Glutamatergic neuron (in vitro differentiated cells): Measurements from ENCODE around the gene WDR70. TPM values are rescaled to one million over a fixed set of nuclear protein-coding genes. Genes with fewer than 3 reads are reported as not detected.

Source experiments
- DNase-seq: peaks from one replicate; pipeline ENCODE4 v3.0.0; 2022
- H3K27ac Mint-ChIP-seq: one replicate; pipeline ENCODE4 v1.8.0; 2020; ENCODE audit warnings: mild to moderate bottlenecking, mixed read lengths, inconsistent platforms; ENCODE audit not compliant: unreplicated experiment
- H3K27me3 Mint-ChIP-seq: one replicate; pipeline ENCODE4 v1.8.0; 2020; ENCODE audit warnings: mild to moderate bottlenecking, moderate library complexity, mixed read lengths, inconsistent platforms; ENCODE audit not compliant: unreplicated experiment
- H3K36me3 Mint-ChIP-seq: one replicate; pipeline ENCODE4 v1.8.0; 2020; ENCODE audit warnings: mild to moderate bottlenecking, mixed read lengths, inconsistent platforms; ENCODE audit not compliant: unreplicated experiment
- H3K4me1 Mint-ChIP-seq: one replicate; pipeline ENCODE4 v1.8.0; 2020; ENCODE audit warnings: mild to moderate bottlenecking, low read depth, mixed read lengths, inconsistent platforms; ENCODE audit not compliant: unreplicated experiment
- H3K4me3 Mint-ChIP-seq: one replicate; pipeline ENCODE4 v1.8.0; 2020; ENCODE audit warnings: mild to moderate bottlenecking, mixed read lengths, inconsistent platforms; ENCODE audit not compliant: unreplicated experiment
- H3K9me3 Mint-ChIP-seq: one replicate; pipeline ENCODE4 v1.8.0; 2020; ENCODE audit warnings: mild to moderate bottlenecking, moderate library complexity, mixed read lengths, inconsistent platforms; ENCODE audit not compliant: unreplicated experiment
- CTCF ChIP-seq: fragments of 200-600 bp; sonication (generic); IDR thresholded peaks from one replicate; pipeline ENCODE4 v1.5.0; 2021; ENCODE audit not compliant: partially characterized antibody, unreplicated experiment
- total RNA-seq: library from RNA; stranded (reverse); fragmentation: NEBNext Ultra II Directional; extraction: Animal tissue kit (Norgen Biotek cat#: 25700); gene quantifications from one replicate; pipeline ENCODE4 v1.2.1, GENCODE V29; 2021; ENCODE audit not compliant: unreplicated experiment

The WDR70 gene
- total RNA-seq, 1 donor from 2014 or later = 38.1 TPM

- H3K9me3 Mint-ChIP-seq = peaks cover 5% of the 10 kb centered on the region
- H3K4me3 Mint-ChIP-seq = no peak overlapping the region
- peaks cover 10% of the 10 kb centered on the region for H3K4me1 Mint-ChIP-seq
- no peak overlapping the region for H3K27ac Mint-ChIP-seq
- no peak for TF ChIP-seq CTCF
- H3K36me3 Mint-ChIP-seq = peaks cover 7% of the 10 kb centered on the region
- H3K27me3 Mint-ChIP-seq = no peaks in the 10 kb centered on the region
- DNase-seq = no peak
Observed at GRCh38 chr5:37786862-37787519, 407.9 kb downstream of the WDR70 start.

GRCh38 chr5:37787742-37788141 lies 408.6 kb downstream of the WDR70 start:
- H3K9me3 Mint-ChIP-seq = peaks cover 5% of the 10 kb centered on the region
- no peak for TF ChIP-seq CTCF
- no peak for DNase-seq
- H3K4me1 Mint-ChIP-seq = peaks cover 10% of the 10 kb centered on the region
- H3K27ac Mint-ChIP-seq = no peak overlapping the region
- no peak overlapping the region for H3K4me3 Mint-ChIP-seq
- H3K36me3 Mint-ChIP-seq = peaks cover 11% of the 10 kb centered on the region
- no peaks in the 10 kb centered on the region for H3K27me3 Mint-ChIP-seq

GRCh38 chr5:37789991-37790390 lies 410.9 kb downstream of the WDR70 start:
- H3K27me3 Mint-ChIP-seq = no peaks in the 10 kb centered on the region
- no peak overlapping the region for H3K27ac Mint-ChIP-seq
- no peak for DNase-seq
- H3K36me3 Mint-ChIP-seq = peaks cover 25% of the 10 kb centered on the region
- no peak overlapping the region for H3K4me3 Mint-ChIP-seq
- TF ChIP-seq CTCF = no peak
- H3K9me3 Mint-ChIP-seq = peaks cover 12% of the 10 kb centered on the region
- peaks cover 10% of the 10 kb centered on the region for H3K4me1 Mint-ChIP-seq

GRCh38 chr5:37791321-37791720 lies 412.2 kb downstream of the WDR70 start:
- DNase-seq = no peak

More at GRCh38 chr5:37791321-37791720, 412.2 kb downstream of the WDR70 start:
- peak overlapping the region; percentile 72 for H3K27ac Mint-ChIP-seq
- peaks cover 28% of the 10 kb centered on the region for H3K36me3 Mint-ChIP-seq
- H3K4me1 Mint-ChIP-seq = peaks cover 10% of the 10 kb centered on the region
- no peak for TF ChIP-seq CTCF
- peaks cover 12% of the 10 kb centered on the region for H3K9me3 Mint-ChIP-seq
- no peak overlapping the region for H3K4me3 Mint-ChIP-seq
- no peaks in the 10 kb centered on the region for H3K27me3 Mint-ChIP-seq
